Endothelial cell (in vitro differentiated cells): Measurements from ENCODE around the gene ZNF423. TPM values are rescaled to one million over a fixed set of nuclear protein-coding genes. Genes with fewer than 3 reads are reported as not detected.

Experiments used
- DNase-seq: peaks from one replicate; pipeline ENCODE4 v3.0.0; 2021; ENCODE audit warnings: low spot score
- H3K27ac Mint-ChIP-seq: one replicate; pipeline ENCODE4 v1.8.0; 2021; ENCODE audit warnings: mixed read lengths, inconsistent platforms; ENCODE audit not compliant: unreplicated experiment
- H3K27me3 Mint-ChIP-seq: one replicate; pipeline ENCODE4 v1.8.0; 2021; ENCODE audit warnings: mild to moderate bottlenecking, moderate library complexity, mixed read lengths, inconsistent platforms; ENCODE audit not compliant: unreplicated experiment
- H3K36me3 Mint-ChIP-seq: one replicate; pipeline ENCODE4 v1.8.0; 2021; ENCODE audit warnings: mild to moderate bottlenecking, low read depth, mixed read lengths, inconsistent platforms; ENCODE audit not compliant: unreplicated experiment
- H3K4me1 Mint-ChIP-seq: one replicate; pipeline ENCODE4 v1.8.0; 2021; ENCODE audit warnings: mild to moderate bottlenecking, mixed read lengths, inconsistent platforms; ENCODE audit not compliant: unreplicated experiment
- H3K4me3 Mint-ChIP-seq: one replicate; pipeline ENCODE4 v1.8.0; 2021; ENCODE audit warnings: mild to moderate bottlenecking, mixed read lengths, inconsistent platforms; ENCODE audit not compliant: unreplicated experiment
- H3K9me3 Mint-ChIP-seq: one replicate; pipeline ENCODE4 v1.8.0; 2021; ENCODE audit warnings: mixed read lengths, inconsistent platforms; ENCODE audit not compliant: unreplicated experiment
- CTCF ChIP-seq: fragments of 200-600 bp; sonication (generic); IDR thresholded peaks from one replicate; pipeline ENCODE4 v1.5.0; 2021; ENCODE audit warnings: antibody characterized with exemption; ENCODE audit not compliant: unreplicated experiment
- total RNA-seq: library from RNA; stranded (reverse); fragmentation: NEBNext Ultra II Directional; extraction: Animal tissue kit (Norgen Biotek cat#: 25700); gene quantifications from one replicate; pipeline ENCODE4 v1.2.1, GENCODE V29; 2021; ENCODE audit not compliant: unreplicated experiment

Gene ZNF423
- total RNA-seq, 1 donor from 2014 or later: 44.8 TPM

DNA sequence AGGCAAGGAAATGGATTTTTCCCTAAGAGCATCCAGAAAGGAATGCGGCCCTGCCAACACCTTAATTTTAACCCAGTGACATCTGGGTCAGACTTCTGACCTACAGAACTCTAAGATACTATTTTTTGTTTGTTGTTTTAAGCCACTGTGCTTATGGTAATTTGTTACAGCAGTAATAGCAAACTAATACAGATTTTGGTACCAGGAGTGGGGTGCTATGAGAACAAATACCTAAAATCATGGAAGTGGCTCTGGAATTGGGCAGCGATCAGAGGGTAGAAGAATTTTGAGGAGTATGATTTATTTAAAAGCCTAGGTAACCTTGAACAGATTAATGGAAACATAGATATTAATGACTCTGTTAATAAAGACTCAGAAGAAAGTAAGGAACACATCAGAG lies 208.2 kb downstream of the ZNF423 start:
- TF ChIP-seq CTCF: no peak
- peak overlapping the region; percentile 17 for H3K4me3 Mint-ChIP-seq
- no peak overlapping the region for H3K27ac Mint-ChIP-seq
- peaks cover 5% of the 10 kb centered on the region for H3K4me1 Mint-ChIP-seq
- peaks cover 6% of the 10 kb centered on the region for H3K9me3 Mint-ChIP-seq
- peaks cover 9% of the 10 kb centered on the region for H3K27me3 Mint-ChIP-seq
- DNase-seq: no peak
- peaks cover 24% of the 10 kb centered on the region for H3K36me3 Mint-ChIP-seq

GRCh38 chr16:49645263-49645662 lies 210.6 kb downstream of the ZNF423 start:
- H3K27ac Mint-ChIP-seq: no peak overlapping the region
- no peak overlapping the region for H3K4me3 Mint-ChIP-seq
- H3K36me3 Mint-ChIP-seq: peaks cover 25% of the 10 kb centered on the region
- no peak for TF ChIP-seq CTCF
- DNase-seq: no peak
- peaks cover 9% of the 10 kb centered on the region for H3K27me3 Mint-ChIP-seq
- H3K4me1 Mint-ChIP-seq: peaks cover 17% of the 10 kb centered on the region
- peaks cover 6% of the 10 kb centered on the region for H3K9me3 Mint-ChIP-seq

GRCh38 chr16:49644145-49644463 lies 211.8 kb downstream of the ZNF423 start:
- Mint-ChIP-seq H3K27me3 (peaks cover 18% of the 10 kb centered on the region), H3K27ac (no peak overlapping the region), H3K4me3 (no peak overlapping the region), H3K9me3 (peaks cover 6% of the 10 kb centered on the region), H3K4me1 (peaks cover 28% of the 10 kb centered on the region), H3K36me3 (peaks cover 25% of the 10 kb centered on the region)
- DNase-seq: no peak
- TF ChIP-seq CTCF: no peak

DNA sequence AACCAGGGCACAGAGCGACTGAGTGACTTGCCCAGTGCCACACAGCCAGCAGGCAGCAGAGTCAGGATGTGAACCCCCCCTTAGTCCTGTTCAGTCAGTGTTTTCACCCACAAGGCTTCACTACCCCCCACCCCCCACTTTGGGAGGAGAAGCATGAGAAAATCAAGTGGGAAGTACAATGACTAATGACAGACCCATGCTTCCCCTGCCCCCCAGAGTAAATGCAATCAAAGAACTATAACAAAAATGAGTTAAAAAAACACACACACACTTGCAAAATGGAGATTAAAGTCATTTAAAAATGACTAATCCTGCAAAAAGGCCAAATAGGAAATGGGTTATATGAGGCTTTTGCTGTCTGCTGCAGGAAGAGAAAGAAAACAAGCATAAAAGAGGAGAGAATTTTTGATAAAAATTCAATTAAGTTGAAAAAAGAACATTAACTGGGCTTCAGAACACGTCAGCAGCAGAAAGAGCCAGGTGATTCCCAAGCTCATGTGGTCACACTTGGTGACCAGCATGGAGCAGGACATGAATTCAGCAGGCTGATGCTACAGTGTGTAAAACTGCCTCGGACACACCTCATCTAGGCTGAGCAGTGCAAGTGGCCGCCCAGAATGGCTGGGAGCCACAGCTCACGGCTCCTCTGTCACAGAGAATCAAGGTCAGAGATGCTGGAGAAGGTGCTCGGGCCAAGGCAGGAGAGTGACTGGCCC lies 212.3 kb downstream of the ZNF423 start:
- peaks cover 20% of the 10 kb centered on the region for H3K27me3 Mint-ChIP-seq
- H3K27ac Mint-ChIP-seq: no peak overlapping the region
- peaks cover 30% of the 10 kb centered on the region for H3K4me1 Mint-ChIP-seq
- DNase-seq: no peak
- TF ChIP-seq CTCF: no peak
- H3K36me3 Mint-ChIP-seq: peaks cover 25% of the 10 kb centered on the region
- no peak overlapping the region for H3K4me3 Mint-ChIP-seq
- H3K9me3 Mint-ChIP-seq: peaks cover 6% of the 10 kb centered on the region

- Mint-ChIP-seq H3K4me3 (no peak overlapping the region), H3K4me1 (peaks cover 30% of the 10 kb centered on the region), H3K27me3 (peaks cover 23% of the 10 kb centered on the region), H3K36me3 (peaks cover 30% of the 10 kb centered on the region), H3K9me3 (no peaks in the 10 kb centered on the region), H3K27ac (no peak overlapping the region)
- DNase-seq: no peak
- TF ChIP-seq CTCF: no peak
Observed at GRCh38 chr16:49641250-49641649, 214.7 kb downstream of the ZNF423 start.
